Activated naive CD4-positive, alpha-beta T cell treated with anti-CD3 and anti-CD28 coated beads, Interleukin-2, amount 10 ng/mL, durations not matched to agents 7 days and 5 days (primary cell): ENCODE measurements around the gene CIROP.
A peak's percentile ranks its signal among the peaks of the same experiment; 100 is the strongest.

Experiments
- CTCF ChIA-PET: fragments of 350-600 bp; sonication (Branson Sonifier 250); formaldehyde crosslinking; loops from one replicate; lab custom pipeline; 2021; ENCODE audit warnings: antibody characterized with exemption; lab: Charles Lee
- DNase-seq: peaks from one replicate; pipeline ENCODE4 v3.0.0-alpha.2; 2020
- H3K27ac Mint-ChIP-seq: one replicate; pipeline ENCODE4 v1.8.0; 2021; ENCODE audit warnings: mild to moderate bottlenecking, moderate library complexity, mixed read lengths
- H3K27me3 Mint-ChIP-seq: one replicate; pipeline ENCODE4 v1.8.0; 2021; ENCODE audit warnings: mild to moderate bottlenecking, mixed read lengths
- H3K36me3 Mint-ChIP-seq: one replicate; pipeline ENCODE4 v1.8.0; 2021; ENCODE audit warnings: mixed read lengths
- H3K4me1 Mint-ChIP-seq: one replicate; pipeline ENCODE4 v1.8.0; 2021; ENCODE audit warnings: mixed read lengths
- H3K4me3 Mint-ChIP-seq: one replicate; pipeline ENCODE4 v1.8.0; 2021; ENCODE audit warnings: mild to moderate bottlenecking, moderate library complexity, mixed read lengths
- H3K9me3 Mint-ChIP-seq: one replicate; pipeline ENCODE4 v1.8.0; 2021; ENCODE audit warnings: mixed read lengths

The CIROP gene

GRCh38 chr14:23056145-23056955, 48.4 kb downstream of the CIROP start:
- peak; percentile 78 for DNase-seq
- Mint-ChIP-seq H3K27ac (no peak overlapping the region), H3K4me1 (peaks cover 21% of the 10 kb centered on the region), H3K36me3 (peaks cover 16% of the 10 kb centered on the region), H3K4me3 (peak overlapping the region; percentile 78), H3K9me3 (no peaks in the 10 kb centered on the region), H3K27me3 (peaks cover 25% of the 10 kb centered on the region)
- CTCF ChIA-PET, result interaction anchor here (0.9 to 19.2 kb wide), 12 partner anchors 12 to 129 kb away, joined by 3 to 633 read pairs (median 8); partner anchors contain the start of genes AJUBA and PSMB11

DNA sequence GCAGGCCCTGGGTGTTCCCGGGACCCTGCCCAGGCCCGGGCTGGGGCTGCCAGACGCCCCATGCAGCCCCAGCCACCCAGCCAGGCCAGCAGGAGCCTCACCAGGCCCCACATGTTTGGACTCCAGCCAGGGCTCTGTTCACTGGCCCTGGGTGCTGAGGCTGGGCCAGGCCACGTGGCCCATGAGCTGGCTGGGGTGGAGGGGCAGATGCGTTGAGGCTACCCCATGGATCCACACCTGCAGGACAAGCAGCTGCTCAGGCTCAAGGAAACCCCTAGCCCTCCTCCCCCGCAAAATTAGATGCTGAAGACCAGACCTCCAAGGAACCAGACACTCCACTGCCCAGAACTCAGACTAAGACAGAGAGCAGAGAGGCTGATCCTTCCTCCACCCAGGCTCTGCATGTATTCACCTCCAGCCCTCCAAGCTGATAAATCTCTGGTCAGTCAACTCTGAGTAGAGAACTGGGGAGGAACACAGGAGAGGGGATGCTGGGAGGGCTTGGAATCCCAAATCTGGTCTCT, 49.1 kb downstream of the CIROP start:
- H3K9me3 Mint-ChIP-seq, result no peaks in the 10 kb centered on the region
- CTCF ChIA-PET, result interaction anchor here (0.9 to 19.2 kb wide), 10 partner anchors 8 to 128 kb away, joined by 3 to 633 read pairs (median 6); partner anchors contain the start of genes AJUBA and PSMB11
- H3K27me3 Mint-ChIP-seq, result peaks cover 25% of the 10 kb centered on the region
- H3K4me1 Mint-ChIP-seq, result peaks cover 21% of the 10 kb centered on the region
- no peak for DNase-seq
- peaks cover 11% of the 10 kb centered on the region for H3K36me3 Mint-ChIP-seq
- H3K27ac Mint-ChIP-seq, result no peak overlapping the region
- peak overlapping the region; percentile 62 for H3K4me3 Mint-ChIP-seq

DNA sequence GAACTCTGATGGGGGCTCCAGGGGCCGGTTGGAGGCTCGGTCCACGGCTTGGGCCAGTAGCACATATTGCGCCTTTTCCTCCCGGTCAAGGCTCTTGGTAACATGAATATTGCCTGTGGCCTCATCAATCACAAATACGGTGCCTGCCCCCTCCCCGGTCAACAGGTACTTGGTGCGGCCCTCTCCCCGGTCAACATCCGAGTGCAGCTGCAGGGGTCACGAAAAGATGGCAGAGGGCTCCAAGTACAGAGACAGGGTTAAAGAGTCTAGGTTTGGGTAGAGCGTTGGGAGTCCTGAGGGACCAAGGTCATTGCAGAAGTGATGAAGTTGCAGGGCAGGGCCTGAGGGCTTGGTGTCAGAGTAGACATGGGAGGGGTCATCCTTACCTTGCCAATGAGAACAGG, 49.6 kb downstream of the CIROP start:
- peaks cover 25% of the 10 kb centered on the region for H3K27me3 Mint-ChIP-seq
- H3K36me3 Mint-ChIP-seq, result peaks cover 10% of the 10 kb centered on the region
- peaks cover 21% of the 10 kb centered on the region for H3K4me1 Mint-ChIP-seq
- no peaks in the 10 kb centered on the region for H3K9me3 Mint-ChIP-seq
- no peak overlapping the region for H3K27ac Mint-ChIP-seq
- no peak for DNase-seq
- CTCF ChIA-PET, result interaction anchor here (1.1 to 19.2 kb wide), 9 partner anchors 9 to 128 kb away, joined by 4 to 633 read pairs (median 7); partner anchors contain the start of genes AJUBA and PSMB11
- H3K4me3 Mint-ChIP-seq, result no peak overlapping the region

- Mint-ChIP-seq H3K4me3 (no peak overlapping the region), H3K9me3 (no peaks in the 10 kb centered on the region), H3K4me1 (peaks cover 21% of the 10 kb centered on the region), H3K27ac (no peak overlapping the region), H3K36me3 (peaks cover 7% of the 10 kb centered on the region), H3K27me3 (peaks cover 25% of the 10 kb centered on the region)
- CTCF ChIA-PET, result interaction anchor here (0.6 to 19.2 kb wide), 11 partner anchors 10 to 492 kb away, joined by 3 to 633 read pairs (median 6); partner anchors contain the start of genes AJUBA and PSMB11
- peak; percentile 54 for DNase-seq
Measured at GRCh38 chr14:23054000-23054811, 50.6 kb downstream of the CIROP start.

DNA sequence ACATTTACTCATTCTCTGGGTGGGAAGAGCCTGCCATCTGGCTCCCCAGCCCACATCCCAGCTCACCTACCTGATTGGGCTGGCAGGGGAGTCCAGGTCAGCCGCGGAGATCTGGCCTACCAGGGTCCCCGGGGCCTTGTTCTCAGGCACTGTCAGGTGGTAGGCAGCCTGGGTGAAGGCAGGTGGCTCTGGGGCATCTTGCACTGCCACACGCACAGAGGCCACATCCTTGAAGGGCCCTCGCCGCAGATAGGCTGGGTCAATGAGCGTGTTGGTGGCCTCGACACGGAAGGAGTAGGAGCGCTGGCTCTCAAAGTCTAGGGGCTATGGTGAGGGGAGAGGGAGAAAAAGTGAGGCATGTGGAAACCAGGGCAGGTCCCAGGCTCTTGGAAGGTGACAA, 51.4 kb downstream of the CIROP start:
- Mint-ChIP-seq H3K27me3 (peaks cover 25% of the 10 kb centered on the region), H3K36me3 (peaks cover 4% of the 10 kb centered on the region), H3K9me3 (no peaks in the 10 kb centered on the region), H3K4me1 (peaks cover 20% of the 10 kb centered on the region), H3K4me3 (no peak overlapping the region), H3K27ac (no peak overlapping the region)
- CTCF ChIA-PET, result interaction anchor here (1.0 to 19.2 kb wide), 4 partner anchors 15 to 81 kb away, joined by 3 to 633 read pairs (median 13); partner anchors contain the start of gene AJUBA
- DNase-seq, result no peak

GRCh38 chr14:23052671-23053070, 52.1 kb downstream of the CIROP start:
- Mint-ChIP-seq H3K4me1 (peaks cover 13% of the 10 kb centered on the region), H3K4me3 (no peak overlapping the region), H3K27ac (no peak overlapping the region), H3K9me3 (no peaks in the 10 kb centered on the region), H3K36me3 (no peaks in the 10 kb centered on the region), H3K27me3 (peaks cover 20% of the 10 kb centered on the region)
- CTCF ChIA-PET, result interaction anchor here (0.7 to 19.2 kb wide), 4 partner anchors 29 to 80 kb away, joined by 3 to 633 read pairs (median 12); partner anchors contain the start of gene AJUBA
- DNase-seq, result no peak

DNA sequence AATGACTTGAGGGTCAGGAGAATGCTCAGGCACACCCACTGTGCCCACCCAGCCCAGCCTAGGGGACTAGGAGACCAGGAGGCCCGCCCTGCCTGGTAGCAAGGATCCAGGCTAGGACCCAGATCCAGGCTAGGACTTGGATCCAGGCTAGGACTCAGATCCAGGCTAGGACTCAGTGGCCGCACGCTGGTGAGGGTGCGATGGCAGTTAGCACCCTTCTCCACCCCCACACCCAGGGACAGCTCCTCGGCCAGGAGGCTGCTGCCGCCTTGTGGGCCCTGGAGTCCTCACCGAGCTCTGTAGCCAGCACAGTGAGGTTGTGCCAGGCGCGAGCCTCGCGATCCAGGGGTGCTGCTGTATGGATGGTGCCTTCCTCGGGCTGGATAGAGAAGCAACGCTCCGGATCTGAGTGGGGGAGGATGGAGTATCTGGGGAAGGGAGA, 52.6 kb downstream of the CIROP start:
- Mint-ChIP-seq H3K9me3 (no peaks in the 10 kb centered on the region), H3K4me3 (no peak overlapping the region), H3K27me3 (peaks cover 24% of the 10 kb centered on the region), H3K27ac (no peak overlapping the region), H3K36me3 (no peaks in the 10 kb centered on the region), H3K4me1 (peaks cover 13% of the 10 kb centered on the region)
- CTCF ChIA-PET, result interaction anchor here (0.7 to 19.2 kb wide), 4 partner anchors 29 to 80 kb away, joined by 3 to 633 read pairs (median 6); partner anchors contain the start of gene AJUBA
- DNase-seq, result no peak

DNA sequence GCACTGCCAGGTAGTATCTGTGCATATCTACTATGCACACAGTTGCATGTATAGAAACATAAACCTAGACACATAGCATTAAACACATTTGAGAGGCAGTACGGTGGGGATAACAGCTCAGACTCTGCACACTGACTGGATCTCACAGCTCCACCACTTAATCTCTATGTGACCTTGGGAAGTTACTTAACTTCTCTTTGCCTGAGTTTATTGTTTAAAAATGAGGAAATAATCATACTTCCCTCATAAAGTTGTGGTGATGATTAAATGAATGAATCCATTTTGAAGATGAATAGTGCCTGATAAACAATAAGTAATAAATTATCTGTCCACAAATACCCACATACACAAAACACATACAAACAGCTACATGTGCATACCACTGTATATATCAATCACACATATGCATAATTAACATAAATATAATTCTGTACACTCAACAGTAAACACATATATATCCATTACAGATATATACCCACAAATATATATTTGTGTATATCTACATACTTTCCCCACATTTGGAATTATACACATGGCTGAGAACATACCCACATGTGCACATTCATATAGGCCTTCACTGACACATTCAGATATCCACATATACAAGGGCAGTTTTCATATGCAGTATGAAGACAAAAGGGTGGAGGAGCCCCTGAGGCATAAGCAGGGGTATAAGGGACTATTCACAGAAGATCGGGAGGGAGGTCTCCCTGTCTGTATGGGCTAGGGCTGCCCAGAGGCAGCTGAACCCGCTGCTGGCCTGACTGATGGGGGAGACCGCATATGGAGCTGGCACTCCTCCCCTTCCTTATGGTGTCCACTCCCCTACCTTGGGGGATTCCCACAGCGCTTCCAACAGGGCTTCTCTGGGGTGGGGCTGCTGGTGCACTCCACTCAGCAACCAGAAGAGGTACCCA, 53.4 kb downstream of the CIROP start:
- no peak for DNase-seq
- peaks cover 8% of the 10 kb centered on the region for H3K4me1 Mint-ChIP-seq
- H3K27me3 Mint-ChIP-seq, result peaks cover 18% of the 10 kb centered on the region
- no peaks in the 10 kb centered on the region for H3K9me3 Mint-ChIP-seq
- H3K27ac Mint-ChIP-seq, result no peak overlapping the region
- CTCF ChIA-PET, result interaction anchor here (1.8 to 19.2 kb wide), 2 partner anchors 62 to 79 kb away, joined by 8 to 633 read pairs; partner anchors contain the start of gene AJUBA
- H3K4me3 Mint-ChIP-seq, result no peak overlapping the region
- H3K36me3 Mint-ChIP-seq, result no peaks in the 10 kb centered on the region
